Liver (tissue), 3 donors: ENCODE results near the gene TWIST2.

Experiments
- ATF3 ChIP-seq: IDR thresholded peaks from 2 replicates; pipeline ENCODE4 v1.6.1; 2016; ENCODE audit warnings: antibody characterized with exemption
- CTCF ChIP-seq: fragments of 150-350 bp; IDR thresholded peaks from 2 replicates; pipeline ENCODE4 v1.5.1; 2017; ENCODE audit warnings: improper control_type of control experiment, low read depth, low read length; ENCODE audit not compliant: missing input control
- HNF4G ChIP-seq: IDR thresholded peaks from 2 replicates; pipeline ENCODE4 v1.6.1; 2016; ENCODE audit warnings: antibody characterized with exemption
- JUND ChIP-seq, 2 donors: IDR thresholded peaks; 2 replicates each; pipeline ENCODE4 v1.6.1; 2016; ENCODE audit warnings: antibody characterized with exemption in 2 of 2
- REST ChIP-seq: IDR thresholded peaks from 2 replicates; pipeline ENCODE4 v1.6.1; 2016; ENCODE audit warnings: antibody characterized with exemption, mild to moderate bottlenecking
- SP1 ChIP-seq: IDR thresholded peaks from 2 replicates; pipeline ENCODE4 v1.6.1; 2018; ENCODE audit warnings: antibody characterized with exemption, mild to moderate bottlenecking
- YY1 ChIP-seq: IDR thresholded peaks from 2 replicates; pipeline ENCODE4 v1.6.1; 2016; ENCODE audit warnings: antibody characterized with exemption, mild to moderate bottlenecking
- donor health status: healthy.
- donor health status: healthy.

GRCh38 chr2:238924796-238925195 lies 76.9 kb downstream of the TWIST2 start:
- TF ChIP-seq CTCF (no peak), SP1 (no peak), ATF3 (no peak), REST (no peak), HNF4G (no peak), YY1 (no peak), JUND (IDR thresholded peaks at IDR 0.05) (no peak)
